ENCODE data around the gene AMER2.
"Not testable (repeated sequence)": the region's sequence is repeated elsewhere in the genome, so short reads cannot be mapped to it uniquely, and the experiment has no call there.

Gene AMER2

GRCh38 chr13:25175026-25175425 is 2.9 kb upstream of the AMER2 start:
- Mint-ChIP-seq H3K4me1 (peaks cover 10% of the 10 kb centered on the region), H3K9me3 (peaks cover 11% of the 10 kb centered on the region), H3K36me3 (ENCODE audit: low read depth) (no peaks in the 10 kb centered on the region), H3K27ac (no peak overlapping the region), H3K27me3 (peaks cover 70% of the 10 kb centered on the region), H3K4me3 (no peak overlapping the region)
- ATAC-seq = no peak
- DNase-seq = no peak

- Mint-ChIP-seq H3K36me3 (ENCODE audit: low read depth) (no peaks in the 10 kb centered on the region), H3K27me3 (peaks cover 71% of the 10 kb centered on the region), H3K4me1 (peaks cover 10% of the 10 kb centered on the region), H3K4me3 (no peak overlapping the region), H3K9me3 (peaks cover 4% of the 10 kb centered on the region), H3K27ac (no peak overlapping the region)
- ATAC-seq = no peak
- DNase-seq = no peak
These were observed 2.2 kb upstream of the AMER2 start for GRCh38 chr13:25174304-25174703.

GRCh38 chr13:25172303-25172630 is 179 bp upstream of the AMER2 start:
- no peak overlapping the region for H3K27ac Mint-ChIP-seq
- H3K9me3 Mint-ChIP-seq = peaks cover 4% of the 10 kb centered on the region
- DNase-seq (no peak), ATAC-seq (no peak)
- H3K4me1 Mint-ChIP-seq = peaks cover 10% of the 10 kb centered on the region
- no peaks in the 10 kb centered on the region for H3K36me3 Mint-ChIP-seq (ENCODE audit: low read depth)
- H3K27me3 Mint-ChIP-seq = peaks cover 67% of the 10 kb centered on the region
- no peak overlapping the region for H3K4me3 Mint-ChIP-seq

DNA sequence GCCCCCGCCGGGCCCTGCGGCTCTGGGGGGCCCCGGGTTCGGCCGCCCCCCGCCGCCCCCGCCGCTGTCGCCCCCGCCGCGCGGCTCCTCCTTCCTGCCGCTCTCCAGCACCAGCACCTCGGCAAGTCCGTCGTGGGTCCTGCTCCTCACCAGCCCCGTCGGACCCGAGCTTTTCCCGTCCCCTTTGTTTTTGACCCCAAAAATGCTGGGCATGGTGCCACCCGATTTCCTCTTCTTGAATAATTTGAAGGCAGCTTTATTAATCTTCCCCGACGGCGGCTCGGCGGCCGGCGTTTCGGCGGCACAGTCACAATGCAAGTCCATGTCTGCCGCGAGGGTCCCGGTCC is 945 bp downstream of the AMER2 start:
- Mint-ChIP-seq H3K36me3 (ENCODE audit: low read depth) (no peaks in the 10 kb centered on the region), H3K27ac (no peak overlapping the region), H3K9me3 (no peaks in the 10 kb centered on the region), H3K27me3 (peaks cover 66% of the 10 kb centered on the region), H3K4me3 (peak overlapping the region; percentile 66), H3K4me1 (peaks cover 10% of the 10 kb centered on the region)
- ATAC-seq (no peak), DNase-seq (no peak)

- H3K9me3 Mint-ChIP-seq = no peaks in the 10 kb centered on the region
- H3K4me1 Mint-ChIP-seq = peaks cover 10% of the 10 kb centered on the region
- ATAC-seq (peak; percentile 20), DNase-seq (no peak)
- H3K4me3 Mint-ChIP-seq = peak overlapping the region; percentile 66
- peaks cover 67% of the 10 kb centered on the region for H3K27me3 Mint-ChIP-seq
- H3K27ac Mint-ChIP-seq = no peak overlapping the region
- H3K36me3 Mint-ChIP-seq (ENCODE audit: low read depth) = no peaks in the 10 kb centered on the region
These were observed 1.5 kb downstream of the AMER2 start for GRCh38 chr13:25170554-25171111.

DNA sequence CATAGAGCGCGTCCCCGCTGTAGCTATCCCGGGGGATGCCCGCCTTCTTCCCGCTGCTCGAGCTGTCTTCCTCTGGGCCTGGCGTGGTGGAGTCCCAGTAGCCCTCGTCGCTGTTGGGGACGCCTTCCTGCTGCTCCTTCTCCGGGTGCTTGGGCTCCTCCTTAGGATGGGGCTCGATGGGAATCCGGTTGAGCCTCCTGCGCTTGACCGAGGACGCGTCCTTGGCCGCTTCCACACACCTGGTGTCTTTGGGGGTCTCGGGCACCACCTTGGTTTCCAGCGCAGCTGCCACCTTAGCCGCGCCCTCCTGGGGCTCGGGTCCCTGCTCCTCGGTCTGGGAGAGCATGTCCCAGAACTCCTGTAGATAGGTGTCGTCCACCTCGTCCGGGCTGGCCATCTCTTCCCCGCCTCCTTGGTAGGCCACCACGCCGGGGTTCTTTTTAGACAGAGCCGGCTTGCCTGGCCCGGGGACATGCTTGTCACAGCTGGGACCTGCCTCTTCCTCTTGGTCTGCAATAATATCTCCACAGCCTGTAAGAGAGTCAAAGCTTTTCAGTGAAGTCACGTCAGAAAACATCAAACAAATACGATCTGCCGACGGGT is 2.0 kb downstream of the AMER2 start:
- Mint-ChIP-seq H3K27me3 (peaks cover 67% of the 10 kb centered on the region), H3K27ac (no peak overlapping the region), H3K36me3 (ENCODE audit: low read depth) (no peaks in the 10 kb centered on the region), H3K9me3 (no peaks in the 10 kb centered on the region), H3K4me3 (no peak overlapping the region), H3K4me1 (peaks cover 10% of the 10 kb centered on the region)
- ATAC-seq (no peak), DNase-seq (no peak)

- DNase-seq = no peak
- Mint-ChIP-seq H3K27ac (no peak overlapping the region), H3K27me3 (peaks cover 64% of the 10 kb centered on the region), H3K36me3 (ENCODE audit: low read depth) (no peaks in the 10 kb centered on the region), H3K9me3 (no peaks in the 10 kb centered on the region), H3K4me1 (peaks cover 10% of the 10 kb centered on the region), H3K4me3 (no peak overlapping the region)
- no peak for ATAC-seq
These were observed 2.7 kb downstream of the AMER2 start for GRCh38 chr13:25169356-25169755.

GRCh38 chr13:25168790-25169189 is 3.3 kb downstream of the AMER2 start:
- no peak overlapping the region for H3K4me3 Mint-ChIP-seq

DNA sequence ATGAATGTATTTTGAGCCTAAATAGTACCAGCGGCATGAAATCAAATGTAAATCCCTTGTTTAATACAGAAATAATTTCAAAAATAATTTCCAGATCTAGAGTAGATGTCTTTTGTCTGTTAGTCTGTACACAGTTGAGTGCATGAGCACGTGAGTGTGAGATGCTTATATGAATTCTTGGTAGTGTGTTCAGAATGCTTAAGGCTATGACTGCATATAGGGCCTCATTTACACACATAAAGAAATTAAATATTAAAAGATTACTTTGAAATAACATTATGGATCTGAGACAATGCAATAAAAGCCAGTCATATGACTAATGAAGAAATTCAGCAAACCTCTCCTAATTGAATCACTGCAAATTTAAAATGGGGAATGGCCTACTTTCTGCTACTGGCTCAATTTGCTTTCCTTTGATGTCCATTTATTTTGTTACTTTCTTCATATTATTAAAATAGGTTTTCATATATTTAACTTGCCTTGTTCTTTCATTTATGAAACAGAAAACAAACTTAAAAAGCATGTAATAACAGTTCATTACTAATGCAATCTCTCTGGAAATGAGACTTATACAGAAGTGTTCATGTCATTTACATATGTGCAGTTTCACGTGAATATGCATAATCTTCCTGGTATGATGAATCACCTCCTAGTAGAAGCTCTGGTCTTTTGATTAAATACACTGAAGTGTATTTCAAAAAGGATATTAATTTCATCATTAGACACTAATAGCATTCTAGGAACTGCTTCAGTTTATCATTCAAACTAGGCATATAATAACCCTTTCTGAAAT is 4.5 kb downstream of the AMER2 start:
- H3K36me3 Mint-ChIP-seq (ENCODE audit: low read depth) = no peaks in the 10 kb centered on the region
- peaks cover 54% of the 10 kb centered on the region for H3K27me3 Mint-ChIP-seq
- peaks cover 10% of the 10 kb centered on the region for H3K4me1 Mint-ChIP-seq
- ATAC-seq (no peak), DNase-seq (no peak)
- H3K27ac Mint-ChIP-seq = no peak overlapping the region
- H3K9me3 Mint-ChIP-seq = no peaks in the 10 kb centered on the region
- no peak overlapping the region for H3K4me3 Mint-ChIP-seq

More at GRCh38 chr13:25168790-25169189, 3.3 kb downstream of the AMER2 start:
- Mint-ChIP-seq H3K36me3 (ENCODE audit: low read depth) (no peaks in the 10 kb centered on the region), H3K4me1 (peaks cover 10% of the 10 kb centered on the region), H3K27me3 (peaks cover 62% of the 10 kb centered on the region), H3K27ac (no peak overlapping the region), H3K9me3 (no peaks in the 10 kb centered on the region)
- ATAC-seq (no peak), DNase-seq (no peak)

DNA sequence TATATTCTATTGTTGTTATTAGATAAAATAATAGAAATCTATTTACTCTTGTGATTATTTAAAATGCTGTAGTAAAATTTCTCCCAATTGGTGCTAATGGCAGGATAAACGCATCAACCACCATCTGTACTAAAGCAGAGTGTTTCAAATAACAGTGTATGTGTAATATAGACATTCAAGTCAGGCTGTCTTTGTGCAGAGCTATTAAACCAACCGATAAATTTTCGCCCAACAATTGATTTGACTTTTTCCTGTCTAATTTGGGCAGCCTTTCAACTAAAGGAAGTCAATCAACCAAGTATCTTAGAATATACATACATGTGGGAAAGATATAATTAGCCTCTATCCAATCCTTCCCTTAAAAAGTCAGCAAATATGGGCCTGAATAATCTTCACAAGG is 5.8 kb downstream of the AMER2 start:
- Mint-ChIP-seq H3K9me3 (no peaks in the 10 kb centered on the region), H3K27me3 (peaks cover 45% of the 10 kb centered on the region), H3K27ac (no peak overlapping the region), H3K4me1 (peaks cover 2% of the 10 kb centered on the region), H3K36me3 (ENCODE audit: low read depth) (no peaks in the 10 kb centered on the region), H3K4me3 (no peak overlapping the region)
- ATAC-seq (no peak), DNase-seq (no peak)

DNA sequence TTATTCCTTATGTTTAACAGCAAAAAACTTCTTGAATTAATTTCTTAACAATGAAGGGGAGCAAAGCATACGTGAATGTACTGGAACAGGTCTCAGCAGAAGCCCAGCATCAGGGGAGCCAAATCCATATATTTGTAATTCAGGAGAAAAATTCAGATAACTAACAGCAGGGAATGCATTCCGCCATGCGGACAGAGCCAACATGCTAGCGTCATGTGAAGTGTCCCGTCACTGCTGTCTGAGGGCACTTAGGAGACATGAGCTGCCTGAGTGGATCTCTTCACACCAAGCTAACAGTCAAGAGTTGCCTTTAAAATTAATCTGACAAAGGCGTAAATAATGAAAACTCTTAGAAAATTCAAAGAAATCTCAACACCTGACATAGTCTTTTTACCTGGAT is 6.4 kb downstream of the AMER2 start:
- no peak overlapping the region for H3K27ac Mint-ChIP-seq
- no peaks in the 10 kb centered on the region for H3K4me1 Mint-ChIP-seq
- peaks cover 43% of the 10 kb centered on the region for H3K27me3 Mint-ChIP-seq
- DNase-seq (no peak), ATAC-seq (no peak)
- H3K4me3 Mint-ChIP-seq = no peak overlapping the region
- no peaks in the 10 kb centered on the region for H3K9me3 Mint-ChIP-seq
- no peaks in the 10 kb centered on the region for H3K36me3 Mint-ChIP-seq (ENCODE audit: low read depth)

GRCh38 chr13:25165163-25165562 is 6.9 kb downstream of the AMER2 start:
- not testable (repeated sequence) for H3K36me3 Mint-ChIP-seq (ENCODE audit: low read depth); ATAC-seq; H3K27ac Mint-ChIP-seq; H3K4me1 Mint-ChIP-seq; DNase-seq; H3K4me3 Mint-ChIP-seq; H3K9me3 Mint-ChIP-seq
- H3K27me3 Mint-ChIP-seq = peaks cover 40% of the 10 kb centered on the region

- no peaks in the 10 kb centered on the region for H3K36me3 Mint-ChIP-seq (ENCODE audit: low read depth)
- H3K4me1 Mint-ChIP-seq = no peaks in the 10 kb centered on the region
- peaks cover 5% of the 10 kb centered on the region for H3K27me3 Mint-ChIP-seq
- H3K4me3 Mint-ChIP-seq = no peak overlapping the region
- DNase-seq = no peak
- ATAC-seq = no peak
- H3K9me3 Mint-ChIP-seq = no peaks in the 10 kb centered on the region
- H3K27ac Mint-ChIP-seq = no peak overlapping the region
These were observed 14.4 kb downstream of the AMER2 start for GRCh38 chr13:25157681-25158080.

GRCh38 chr13:25153736-25154135 is 18.4 kb downstream of the AMER2 start:
- H3K27me3 Mint-ChIP-seq = peaks cover 13% of the 10 kb centered on the region
- H3K36me3 Mint-ChIP-seq (ENCODE audit: low read depth) = no peaks in the 10 kb centered on the region
- H3K4me1 Mint-ChIP-seq = no peaks in the 10 kb centered on the region
- H3K27ac Mint-ChIP-seq = no peak overlapping the region
- no peak overlapping the region for H3K4me3 Mint-ChIP-seq
- DNase-seq (no peak), ATAC-seq (no peak)
- no peaks in the 10 kb centered on the region for H3K9me3 Mint-ChIP-seq

DNA sequence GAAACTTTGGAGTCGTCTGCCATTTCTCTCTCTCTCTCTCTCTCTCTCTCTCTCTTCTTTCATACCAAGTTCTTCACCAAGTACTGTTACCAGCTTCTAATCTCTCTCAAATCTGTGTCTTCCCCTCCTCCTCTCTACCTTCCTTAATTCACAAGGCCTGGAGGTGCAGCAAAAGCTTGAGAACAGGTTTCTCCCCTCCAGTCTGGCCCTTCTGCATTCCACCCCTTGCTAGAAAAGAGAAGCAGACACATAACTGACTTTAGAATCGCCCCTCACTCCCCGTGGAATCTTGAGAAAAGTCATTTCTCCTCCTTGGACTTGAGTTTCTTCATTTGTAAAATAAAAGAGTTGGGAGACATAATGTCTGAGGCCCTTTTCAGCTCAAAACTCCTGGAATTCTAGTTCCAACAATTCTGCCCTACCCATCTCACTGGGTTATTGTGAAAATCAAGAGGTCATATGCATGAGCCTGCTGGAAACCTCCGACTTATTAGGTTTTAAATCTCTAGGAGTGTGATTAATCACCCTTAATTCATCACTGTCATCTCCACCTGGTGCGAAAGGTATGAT is 20.4 kb downstream of the AMER2 start:
- Mint-ChIP-seq H3K9me3 (no peaks in the 10 kb centered on the region), H3K4me1 (no peaks in the 10 kb centered on the region), H3K27me3 (peaks cover 13% of the 10 kb centered on the region), H3K27ac (no peak overlapping the region), H3K4me3 (no peak overlapping the region), H3K36me3 (ENCODE audit: low read depth) (no peaks in the 10 kb centered on the region)
- ATAC-seq (no peak), DNase-seq (no peak)
